ENCODE measurements around the gene CCSER1. TPM values are rescaled to one million over a fixed set of nuclear protein-coding genes. Genes with fewer than 3 reads are reported as not detected.

The CCSER1 gene
- total and polyA plus RNA-seq, 2 donors (not counting 1 experiment from before 2014, with no cell fraction given), result under 0.01 TPM; not detected in 1

- no peak for TF ChIP-seq EZH2 (IDR thresholded peaks at IDR 0.05; ENCODE audit: low read length, missing control alignments)
- TF ChIP-seq CTCF (conservative IDR thresholded peaks at IDR 0.05 in 1 of 2, IDR thresholded peaks at IDR 0.05 in 1 of 2; ENCODE audit: low read depth in 1 of 2, low read length in 2 of 2), result no peak
Measured at GRCh38 chr4:90582087-90582486, 454.9 kb downstream of the CCSER1 start.

GRCh38 chr4:90584051-90584450 is 456.9 kb downstream of the CCSER1 start:
- Histone ChIP-seq H2AFZ (ENCODE audit: low read length) (no peak overlapping the region), H3K27me3 (ENCODE audit: control insufficient read depth, insufficient read depth, low read length) (no peaks in the 10 kb centered on the region), H3K4me3 (replicated peaks in 1 of 4; ENCODE audit: control extremely low read depth in 1 of 4, insufficient read depth in 1 of 4, low read depth in 3 of 4, low read length in 4 of 4) (no peak overlapping the region), H3K4me1 (ENCODE audit: control insufficient read depth, extremely low read depth, insufficient read depth, low read length) (no peaks in the 10 kb centered on the region), H3K9ac (ENCODE audit: insufficient read depth, low read length) (no peak overlapping the region), H3K27ac (ENCODE audit: insufficient read depth, low read length) (no peak overlapping the region), H3K4me2 (ENCODE audit: extremely low read depth, insufficient read depth, low read length) (no peak overlapping the region), H3K79me2 (ENCODE audit: control insufficient read depth, insufficient read depth, low read length) (no peaks in the 10 kb centered on the region), H4K20me1 (ENCODE audit: control insufficient read depth, extremely low read depth, insufficient read depth, low read length) (no peaks in the 10 kb centered on the region), H3K36me3 (ENCODE audit: control insufficient read depth, insufficient read depth, low read length) (no peaks in the 10 kb centered on the region), H3K9me3 (ENCODE audit: control insufficient read depth, insufficient read depth, low read depth, low read length) (no peaks in the 10 kb centered on the region)
- DNase-seq (ENCODE audit: low read depth in 2 of 2), result no peak
- TF ChIP-seq EZH2 (IDR thresholded peaks at IDR 0.05; ENCODE audit: low read length, missing control alignments), result no peak
- TF ChIP-seq CTCF (conservative IDR thresholded peaks at IDR 0.05 in 1 of 2, IDR thresholded peaks at IDR 0.05 in 1 of 2; ENCODE audit: low read depth in 1 of 2, low read length in 2 of 2), result no peak

More at GRCh38 chr4:90582087-90582486, 454.9 kb downstream of the CCSER1 start:
- no peaks in the 10 kb centered on the region for H3K4me1 ChIP-seq (ENCODE audit: control insufficient read depth, extremely low read depth, insufficient read depth, low read length)
- H3K27ac ChIP-seq (ENCODE audit: insufficient read depth, low read length), result no peak overlapping the region
- no peaks in the 10 kb centered on the region for H3K27me3 ChIP-seq (ENCODE audit: control insufficient read depth, insufficient read depth, low read length)
- no peaks in the 10 kb centered on the region for H3K79me2 ChIP-seq (ENCODE audit: control insufficient read depth, insufficient read depth, low read length)
- no peak for DNase-seq (ENCODE audit: low read depth in 2 of 2)
- H3K9ac ChIP-seq (ENCODE audit: insufficient read depth, low read length), result no peak overlapping the region
- H3K36me3 ChIP-seq (ENCODE audit: control insufficient read depth, insufficient read depth, low read length), result no peaks in the 10 kb centered on the region
- no peaks in the 10 kb centered on the region for H3K9me3 ChIP-seq (ENCODE audit: control insufficient read depth, insufficient read depth, low read depth, low read length)
- H3K4me2 ChIP-seq (ENCODE audit: extremely low read depth, insufficient read depth, low read length), result no peak overlapping the region
- no peak overlapping the region for H3K4me3 ChIP-seq (replicated peaks in 1 of 4; ENCODE audit: control extremely low read depth in 1 of 4, insufficient read depth in 1 of 4, low read depth in 3 of 4, low read length in 4 of 4)
- no peaks in the 10 kb centered on the region for H4K20me1 ChIP-seq (ENCODE audit: control insufficient read depth, extremely low read depth, insufficient read depth, low read length)
- no peak overlapping the region for H2AFZ ChIP-seq (ENCODE audit: low read length)

GRCh38 chr4:90585961-90586360 is 458.8 kb downstream of the CCSER1 start:
- no peak overlapping the region for H2AFZ ChIP-seq (ENCODE audit: low read length)
- H3K4me3 ChIP-seq (replicated peaks in 1 of 4; ENCODE audit: control extremely low read depth in 1 of 4, insufficient read depth in 1 of 4, low read depth in 3 of 4, low read length in 4 of 4), result no peak overlapping the region
- H3K36me3 ChIP-seq (ENCODE audit: control insufficient read depth, insufficient read depth, low read length), result no peaks in the 10 kb centered on the region
- no peaks in the 10 kb centered on the region for H3K9me3 ChIP-seq (ENCODE audit: control insufficient read depth, insufficient read depth, low read depth, low read length)
- H3K9ac ChIP-seq (ENCODE audit: insufficient read depth, low read length), result no peak overlapping the region
- no peak overlapping the region for H3K4me2 ChIP-seq (ENCODE audit: extremely low read depth, insufficient read depth, low read length)
- no peaks in the 10 kb centered on the region for H4K20me1 ChIP-seq (ENCODE audit: control insufficient read depth, extremely low read depth, insufficient read depth, low read length)
- no peak for TF ChIP-seq EZH2 (IDR thresholded peaks at IDR 0.05; ENCODE audit: low read length, missing control alignments)
- TF ChIP-seq CTCF (conservative IDR thresholded peaks at IDR 0.05 in 1 of 2, IDR thresholded peaks at IDR 0.05 in 1 of 2; ENCODE audit: low read depth in 1 of 2, low read length in 2 of 2), result no peak
- no peak for DNase-seq (ENCODE audit: low read depth in 2 of 2)
- no peaks in the 10 kb centered on the region for H3K27me3 ChIP-seq (ENCODE audit: control insufficient read depth, insufficient read depth, low read length)
- H3K4me1 ChIP-seq (ENCODE audit: control insufficient read depth, extremely low read depth, insufficient read depth, low read length), result no peaks in the 10 kb centered on the region
- H3K79me2 ChIP-seq (ENCODE audit: control insufficient read depth, insufficient read depth, low read length), result no peaks in the 10 kb centered on the region
- H3K27ac ChIP-seq (ENCODE audit: insufficient read depth, low read length), result no peak overlapping the region

Data from fibroblast of lung (primary cell).